ENCODE measurements around the gene TNFRSF18.

DNA sequence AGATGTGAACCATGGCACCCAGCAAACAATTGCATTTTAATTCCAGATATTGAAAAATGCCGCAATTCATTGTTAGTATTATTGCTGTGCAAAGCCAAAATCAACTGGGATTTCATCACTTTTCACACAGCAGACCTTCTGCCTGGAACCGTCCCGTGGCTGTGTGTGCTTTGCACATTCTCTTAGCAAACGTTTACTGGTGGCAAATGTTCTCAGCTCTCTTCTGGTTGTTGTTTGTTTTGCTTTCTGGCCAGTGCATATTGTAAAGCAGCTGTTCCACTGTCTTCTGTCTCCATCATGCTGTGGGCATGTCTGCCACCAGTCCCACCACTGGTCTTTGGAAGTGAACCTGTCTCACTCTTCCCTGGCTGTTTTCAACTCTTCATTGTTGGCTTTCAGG lies 52.5 kb downstream of the TNFRSF18 start:
- TF ChIP-seq CTCF (optimal IDR thresholded peaks at IDR 0.05 in 1 of 3, IDR thresholded peaks at IDR 0.05 in 1 of 3, conservative IDR thresholded peaks at IDR 0.05 in 1 of 3; ENCODE audit: extremely low read depth in 1 of 3, insufficient read depth in 2 of 3, low read length in 3 of 3): no peak
- no peak for TF ChIP-seq EZH2 (IDR thresholded peaks at IDR 0.05; ENCODE audit: low read length)

All from keratinocyte (primary cell).